ENCODE measurements around the gene IFIT1. TPM values are rescaled to one million over a fixed set of nuclear protein-coding genes. Genes with fewer than 3 reads are reported as not detected.

Gene IFIT1
- total and polyA plus RNA-seq, 2 experiments from 2014 or later, result 8.2 to 14.7 TPM

DNA sequence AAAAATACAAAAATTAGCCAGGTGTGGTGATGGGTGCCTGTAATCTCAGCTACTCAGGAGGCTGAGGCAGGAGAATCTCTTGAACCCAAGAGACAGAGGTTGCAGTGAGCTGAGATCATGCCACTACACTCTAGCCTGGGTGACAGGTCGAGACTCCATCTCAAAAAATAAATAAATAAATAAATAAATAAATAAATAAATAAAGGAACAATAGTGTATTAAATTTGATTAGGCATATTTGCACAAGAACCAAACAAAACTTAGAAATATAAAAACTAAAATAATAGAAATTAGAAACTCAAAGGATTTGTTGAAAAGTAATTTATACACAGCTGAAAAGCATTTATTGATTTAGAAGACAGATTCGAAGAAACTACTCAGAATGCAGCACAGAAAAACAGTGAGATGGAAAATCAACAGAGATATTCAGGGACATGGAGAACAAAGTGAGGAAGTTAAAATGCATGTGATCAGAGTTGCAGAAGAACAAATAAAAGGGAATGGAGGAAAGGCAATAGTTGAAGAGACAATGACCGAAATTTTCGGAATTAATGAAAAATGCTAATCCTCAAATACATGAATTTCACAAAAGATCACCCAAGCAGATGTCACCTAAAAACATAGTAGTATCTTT, 46.9 kb upstream of the IFIT1 start:
- Histone ChIP-seq H4K20me1 (ENCODE audit: insufficient read depth, poor library complexity, severe bottlenecking) (no peaks in the 10 kb centered on the region), H3K27ac (peak overlapping the region; percentile 96), H3K9me3 (ENCODE audit: low read depth) (no peaks in the 10 kb centered on the region), H3K79me2 (no peaks in the 10 kb centered on the region), H3K9me2 (replicated peaks; ENCODE audit: insufficient read depth) (no peaks in the 10 kb centered on the region), H2AFZ (no peak overlapping the region), H3K4me2 (no peak overlapping the region), H3K4me1 (ENCODE audit: insufficient read depth) (peaks cover 38% of the 10 kb centered on the region), H3K27me3 (no peaks in the 10 kb centered on the region), H3K36me3 (replicated peaks; ENCODE audit: insufficient read depth, low read depth) (no peaks in the 10 kb centered on the region), H3K4me3 (no peak overlapping the region)
- TF ChIP-seq, protein P1, sequence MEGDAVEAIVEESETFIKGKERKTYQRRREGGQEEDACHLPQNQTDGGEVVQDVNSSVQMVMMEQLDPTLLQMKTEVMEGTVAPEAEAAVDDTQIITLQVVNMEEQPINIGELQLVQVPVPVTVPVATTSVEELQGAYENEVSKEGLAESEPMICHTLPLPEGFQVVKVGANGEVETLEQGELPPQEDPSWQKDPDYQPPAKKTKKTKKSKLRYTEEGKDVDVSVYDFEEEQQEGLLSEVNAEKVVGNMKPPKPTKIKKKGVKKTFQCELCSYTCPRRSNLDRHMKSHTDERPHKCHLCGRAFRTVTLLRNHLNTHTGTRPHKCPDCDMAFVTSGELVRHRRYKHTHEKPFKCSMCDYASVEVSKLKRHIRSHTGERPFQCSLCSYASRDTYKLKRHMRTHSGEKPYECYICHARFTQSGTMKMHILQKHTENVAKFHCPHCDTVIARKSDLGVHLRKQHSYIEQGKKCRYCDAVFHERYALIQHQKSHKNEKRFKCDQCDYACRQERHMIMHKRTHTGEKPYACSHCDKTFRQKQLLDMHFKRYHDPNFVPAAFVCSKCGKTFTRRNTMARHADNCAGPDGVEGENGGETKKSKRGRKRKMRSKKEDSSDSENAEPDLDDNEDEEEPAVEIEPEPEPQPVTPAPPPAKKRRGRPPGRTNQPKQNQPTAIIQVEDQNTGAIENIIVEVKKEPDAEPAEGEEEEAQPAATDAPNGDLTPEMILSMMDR (IDR thresholded peaks at IDR 0.05; ENCODE audit: poor library complexity), result no peak
- TF ChIP-seq EZH2phosphoT487 (IDR thresholded peaks at IDR 0.05; ENCODE audit: low read depth, severe bottlenecking, unreplicated experiment), result no peak
- no peak for TF ChIP-seq EZH2 (IDR thresholded peaks at IDR 0.05; ENCODE audit: borderline replicate concordance)
- DNase-seq (ENCODE audit: low spot score), result no peak
- WGBS (ENCODE audit: low lambda C conversion rate, missing lambda C conversion rate), result 96% methylated on average over 4 of the region's 4 CpGs

DNA sequence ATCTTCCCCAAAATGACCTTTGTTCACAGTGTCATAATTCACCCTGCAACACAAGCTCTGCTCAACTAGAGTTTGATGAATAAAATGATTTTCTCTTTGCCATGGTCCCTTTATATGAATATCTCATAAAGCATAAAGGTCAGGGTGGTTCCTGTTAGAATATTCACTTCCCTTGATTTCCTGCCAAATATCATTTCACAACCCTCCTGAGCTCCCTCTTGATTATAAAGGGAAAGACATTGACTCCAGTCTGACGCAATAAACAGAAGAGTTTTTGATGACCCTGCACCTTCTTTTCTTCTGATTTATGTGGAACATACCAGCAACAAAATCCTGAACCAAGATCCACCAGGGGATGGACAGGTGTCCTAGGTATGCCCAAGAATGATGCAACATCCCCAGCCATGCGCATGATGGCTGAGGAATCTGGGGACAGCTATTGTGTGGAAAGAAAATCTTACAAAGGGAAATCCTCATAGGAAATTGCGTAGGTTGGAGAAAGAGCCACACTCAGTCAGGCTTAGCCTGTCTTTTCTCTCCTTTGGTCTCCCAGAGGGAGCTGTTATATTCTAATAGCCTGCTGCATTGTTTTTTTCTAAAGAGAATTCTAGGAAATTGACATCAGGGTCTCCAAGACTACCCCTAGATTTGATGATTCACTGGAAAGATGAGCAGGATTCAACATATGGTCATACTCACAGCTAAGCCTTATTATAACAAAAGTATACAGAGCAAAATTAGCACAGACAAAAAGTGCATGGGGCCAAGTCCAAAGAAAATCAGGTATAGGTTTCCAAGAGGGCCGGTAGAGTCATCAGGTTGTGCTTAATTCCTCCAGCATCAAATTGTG, 45.8 kb upstream of the IFIT1 start:
- no peak for TF ChIP-seq EZH2phosphoT487 (IDR thresholded peaks at IDR 0.05; ENCODE audit: low read depth, severe bottlenecking, unreplicated experiment)
- TF ChIP-seq, protein P1 (IDR thresholded peaks at IDR 0.05; ENCODE audit: poor library complexity), result no peak
- Histone ChIP-seq H4K20me1 (ENCODE audit: insufficient read depth, poor library complexity, severe bottlenecking) (no peaks in the 10 kb centered on the region), H3K27ac (peak overlapping the region; percentile 96), H3K36me3 (replicated peaks; ENCODE audit: insufficient read depth, low read depth) (no peaks in the 10 kb centered on the region), H3K4me1 (ENCODE audit: insufficient read depth) (peaks cover 50% of the 10 kb centered on the region), H3K79me2 (no peaks in the 10 kb centered on the region), H3K4me3 (no peak overlapping the region), H3K27me3 (no peaks in the 10 kb centered on the region), H3K9me2 (replicated peaks; ENCODE audit: insufficient read depth) (no peaks in the 10 kb centered on the region), H3K4me2 (no peak overlapping the region), H2AFZ (no peak overlapping the region), H3K9me3 (ENCODE audit: low read depth) (no peaks in the 10 kb centered on the region)
- 89% methylated on average over 4 of the region's 4 CpGs for WGBS (ENCODE audit: low lambda C conversion rate, missing lambda C conversion rate)
- DNase-seq (ENCODE audit: low spot score), result no peak

DNA sequence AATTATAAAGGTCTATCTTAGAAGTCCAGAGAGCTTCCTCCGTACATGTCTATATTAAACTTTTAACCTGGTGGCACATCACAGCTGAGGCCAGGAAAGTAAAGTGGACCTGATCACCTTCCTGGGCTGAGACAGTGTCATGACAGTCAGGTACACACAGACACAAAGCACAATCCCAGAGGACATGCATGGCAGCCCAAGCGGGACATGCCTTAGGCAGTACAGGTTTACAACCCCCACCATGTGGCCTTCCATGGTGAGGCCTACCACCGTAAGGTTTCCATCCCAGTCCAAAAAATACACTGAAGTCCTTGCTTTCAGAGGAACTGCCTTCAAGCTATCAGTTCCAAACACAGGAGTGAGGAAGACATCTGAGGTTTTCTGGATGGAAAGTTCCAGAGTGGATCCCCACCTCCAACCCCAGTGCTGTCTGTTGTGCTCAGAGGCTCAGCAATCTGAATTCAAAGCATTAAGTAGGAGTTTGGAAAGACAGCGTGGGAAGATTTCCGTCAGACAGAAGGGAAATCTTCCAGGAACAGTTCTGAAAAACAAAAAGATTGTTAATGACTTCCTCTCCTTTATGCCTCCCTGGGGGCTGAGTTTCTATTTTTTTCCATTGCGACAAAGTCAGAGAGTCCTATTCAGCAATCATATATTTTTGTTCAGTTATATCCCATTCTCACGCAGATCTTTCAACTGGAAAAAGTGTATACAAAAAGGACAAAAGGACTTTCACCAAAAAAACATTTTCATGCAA, 44.5 kb upstream of the IFIT1 start:
- H3K79me2 ChIP-seq, result no peaks in the 10 kb centered on the region
- WGBS (ENCODE audit: low lambda C conversion rate, missing lambda C conversion rate), result 77% methylated on average over 7 of the region's 7 CpGs
- H3K27ac ChIP-seq, result peak overlapping the region; percentile 96
- no peaks in the 10 kb centered on the region for H3K27me3 ChIP-seq
- no peaks in the 10 kb centered on the region for H3K36me3 ChIP-seq (replicated peaks; ENCODE audit: insufficient read depth, low read depth)
- no peak overlapping the region for H3K4me3 ChIP-seq
- no peak for DNase-seq (ENCODE audit: low spot score)
- no peaks in the 10 kb centered on the region for H3K9me3 ChIP-seq (ENCODE audit: low read depth)
- H3K9me2 ChIP-seq (replicated peaks; ENCODE audit: insufficient read depth), result no peaks in the 10 kb centered on the region
- TF ChIP-seq, protein P1 (IDR thresholded peaks at IDR 0.05; ENCODE audit: poor library complexity), result no peak
- TF ChIP-seq EZH2 (IDR thresholded peaks at IDR 0.05; ENCODE audit: borderline replicate concordance), result no peak
- TF ChIP-seq EZH2phosphoT487 (IDR thresholded peaks at IDR 0.05; ENCODE audit: low read depth, severe bottlenecking, unreplicated experiment), result no peak
- no peaks in the 10 kb centered on the region for H4K20me1 ChIP-seq (ENCODE audit: insufficient read depth, poor library complexity, severe bottlenecking)
- H3K4me1 ChIP-seq (ENCODE audit: insufficient read depth), result peaks cover 56% of the 10 kb centered on the region
- H2AFZ ChIP-seq, result no peak overlapping the region
- H3K4me2 ChIP-seq, result no peak overlapping the region

Measured in hepatocyte (in vitro differentiated cells).